Endodermal cell (in vitro differentiated cells): ENCODE results near the gene MPP4. TPM values are rescaled to one million over a fixed set of nuclear protein-coding genes. Genes with fewer than 3 reads are reported as not detected.

Source experiments
- DNase-seq: peaks from one replicate; pipeline ENCODE4 v3.0.0-alpha.2; 2017
- H3K27ac ChIP-seq: 2 replicates; pipeline ENCODE4 v1.5.1; 2013; ENCODE audit warnings: mild to moderate bottlenecking, low read depth, low read length, moderate library complexity
- H3K27me3 ChIP-seq: 2 replicates; pipeline ENCODE4 v1.6.1; 2013; ENCODE audit warnings: mild to moderate bottlenecking, low read length, moderate library complexity; ENCODE audit not compliant: insufficient read depth, control insufficient read depth, poor library complexity, severe bottlenecking
- H3K36me3 ChIP-seq: 2 replicates; pipeline ENCODE4 v1.7.0; 2013; ENCODE audit warnings: mild to moderate bottlenecking, low read length, moderate library complexity; ENCODE audit not compliant: control insufficient read depth, insufficient read depth
- H3K4me1 ChIP-seq: one replicate; pipeline ENCODE4 v1.7.0; 2013; ENCODE audit warnings: low read length; ENCODE audit not compliant: control insufficient read depth, insufficient read depth
- H3K4me3 ChIP-seq: 2 replicates; pipeline ENCODE4 v1.5.1; 2013; ENCODE audit warnings: mild to moderate bottlenecking, low read length, moderate library complexity
- H3K9ac ChIP-seq: 2 replicates; pipeline ENCODE4 v1.6.1; 2013; ENCODE audit warnings: mild to moderate bottlenecking, low read length, moderate library complexity; ENCODE audit not compliant: poor library complexity, severe bottlenecking; ENCODE audit errors: extremely low read depth
- H3K9me3 ChIP-seq: 2 replicates; pipeline ENCODE4 v1.6.1; 2013; ENCODE audit warnings: mild to moderate bottlenecking, low read length, moderate library complexity; ENCODE audit not compliant: control insufficient read depth
- H3K27ac Mint-ChIP-seq: 2 replicates; pipeline ENCODE4 v1.8.0; 2020; ENCODE audit warnings: mixed read lengths
- H3K27me3 Mint-ChIP-seq: 2 replicates; pipeline ENCODE4 v1.8.0; 2021; ENCODE audit warnings: mild to moderate bottlenecking, mixed read lengths; ENCODE audit not compliant: insufficient read depth
- H3K36me3 Mint-ChIP-seq: 2 replicates; pipeline ENCODE4 v1.8.0; 2020; ENCODE audit warnings: low read depth, mixed read lengths
- H3K4me1 Mint-ChIP-seq: 2 replicates; pipeline ENCODE4 v1.8.0; 2020; ENCODE audit warnings: mixed read lengths
- H3K4me3 Mint-ChIP-seq: 2 replicates; pipeline ENCODE4 v1.8.0; 2020; ENCODE audit warnings: mild to moderate bottlenecking, moderate library complexity, mixed read lengths
- H3K9me3 Mint-ChIP-seq: 2 replicates; pipeline ENCODE4 v1.8.0; 2020; ENCODE audit warnings: mild to moderate bottlenecking, mixed read lengths
- WGBS, 2 experiments: methylation state at CpG; one replicate each; pipeline versions ENCODE4 v1.1.5 to v1.1.7; 2013; ENCODE audit warnings: missing lambda C conversion rate in 2 of 2, mixed read lengths in 1 of 2; ENCODE audit not compliant: insufficient coverage in 1 of 2, insufficient read length in 1 of 2; 5-methylcytosine and 5-hydroxymethylcytosine counted together
- total RNA-seq, 2 donors: library from RNA; stranded (reverse); fragmentation: NEBNext Ultra II Directional in 1 of 2; extraction: Animal tissue kit (Norgen Biotek cat#: 25700) in 1 of 2; gene quantifications; 2 replicates in 1 of 2; 3 replicates in 1 of 2; pipeline ENCODE4 v1.2.1, GENCODE V29; 2021
- TF ChIP-seq, protein P1 (sequence below): fragments of 200-600 bp; sonication (generic); conservative IDR thresholded peaks from 2 replicates; pipeline ENCODE4 v1.5.0; 2021; ENCODE audit warnings: antibody characterized with exemption, mild to moderate bottlenecking

MPP4 gene
- total RNA-seq, 2 donors from 2014 or later, result 0.18 TPM; not detected in 1

GRCh38 chr2:201709049-201709448 is 10.6 kb upstream of the MPP4 start:
- Histone ChIP-seq H3K9me3 (no peaks in the 10 kb centered on the region), H3K27ac (no peak overlapping the region), H3K27me3 (no peaks in the 10 kb centered on the region), H3K4me1 (peaks cover 5% of the 10 kb centered on the region), H3K36me3 (peaks cover 74% of the 10 kb centered on the region), H3K4me3 (no peak overlapping the region), H3K9ac (no peak overlapping the region)
- Mint-ChIP-seq H3K4me1 (peaks cover 15% of the 10 kb centered on the region), H3K9me3 (no peaks in the 10 kb centered on the region), H3K4me3 (no peak overlapping the region), H3K27me3 (no peaks in the 10 kb centered on the region), H3K36me3 (peaks cover 64% of the 10 kb centered on the region), H3K27ac (no peak overlapping the region)
- TF ChIP-seq, protein P1, sequence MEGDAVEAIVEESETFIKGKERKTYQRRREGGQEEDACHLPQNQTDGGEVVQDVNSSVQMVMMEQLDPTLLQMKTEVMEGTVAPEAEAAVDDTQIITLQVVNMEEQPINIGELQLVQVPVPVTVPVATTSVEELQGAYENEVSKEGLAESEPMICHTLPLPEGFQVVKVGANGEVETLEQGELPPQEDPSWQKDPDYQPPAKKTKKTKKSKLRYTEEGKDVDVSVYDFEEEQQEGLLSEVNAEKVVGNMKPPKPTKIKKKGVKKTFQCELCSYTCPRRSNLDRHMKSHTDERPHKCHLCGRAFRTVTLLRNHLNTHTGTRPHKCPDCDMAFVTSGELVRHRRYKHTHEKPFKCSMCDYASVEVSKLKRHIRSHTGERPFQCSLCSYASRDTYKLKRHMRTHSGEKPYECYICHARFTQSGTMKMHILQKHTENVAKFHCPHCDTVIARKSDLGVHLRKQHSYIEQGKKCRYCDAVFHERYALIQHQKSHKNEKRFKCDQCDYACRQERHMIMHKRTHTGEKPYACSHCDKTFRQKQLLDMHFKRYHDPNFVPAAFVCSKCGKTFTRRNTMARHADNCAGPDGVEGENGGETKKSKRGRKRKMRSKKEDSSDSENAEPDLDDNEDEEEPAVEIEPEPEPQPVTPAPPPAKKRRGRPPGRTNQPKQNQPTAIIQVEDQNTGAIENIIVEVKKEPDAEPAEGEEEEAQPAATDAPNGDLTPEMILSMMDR, result no peak
- WGBS, 2 experiments, result 87 to 91% methylated on average over 2 of the region's 2 CpGs
- DNase-seq, result no peak

DNA sequence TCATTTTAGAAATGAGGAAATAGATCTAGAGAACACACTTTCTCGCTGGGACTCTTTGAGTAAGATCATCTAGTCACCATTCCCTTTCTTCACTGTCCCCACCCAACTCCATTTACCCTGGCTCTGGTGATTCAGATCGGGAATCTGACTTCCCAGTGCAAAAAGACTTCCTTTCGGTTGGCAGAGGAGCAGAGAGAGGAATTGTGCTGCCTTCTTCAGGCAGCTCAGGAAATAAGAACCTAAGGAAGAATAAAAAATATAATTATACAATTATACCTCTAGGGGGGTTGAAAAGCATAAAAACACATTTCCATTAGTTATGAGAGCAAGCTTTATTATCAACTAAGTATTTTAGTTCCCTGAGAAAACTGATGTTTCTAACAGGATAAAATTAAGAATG is 9.3 kb upstream of the MPP4 start:
- peaks cover 78% of the 10 kb centered on the region for H3K36me3 ChIP-seq
- no peaks in the 10 kb centered on the region for H3K9me3 ChIP-seq
- Mint-ChIP-seq H3K27ac (no peak overlapping the region), H3K27me3 (no peaks in the 10 kb centered on the region), H3K4me1 (peaks cover 14% of the 10 kb centered on the region), H3K4me3 (no peak overlapping the region), H3K36me3 (peaks cover 64% of the 10 kb centered on the region), H3K9me3 (no peaks in the 10 kb centered on the region)
- TF ChIP-seq, protein P1, result no peak
- H3K4me1 ChIP-seq, result peaks cover 5% of the 10 kb centered on the region
- H3K27ac ChIP-seq, result no peak overlapping the region
- no peaks in the 10 kb centered on the region for H3K27me3 ChIP-seq
- no peak for DNase-seq
- no peak overlapping the region for H3K4me3 ChIP-seq
- 97 to 100% methylated on average over 1 to 3 of the region's 3 CpGs for WGBS, 2 experiments
- H3K9ac ChIP-seq, result no peak overlapping the region

DNA sequence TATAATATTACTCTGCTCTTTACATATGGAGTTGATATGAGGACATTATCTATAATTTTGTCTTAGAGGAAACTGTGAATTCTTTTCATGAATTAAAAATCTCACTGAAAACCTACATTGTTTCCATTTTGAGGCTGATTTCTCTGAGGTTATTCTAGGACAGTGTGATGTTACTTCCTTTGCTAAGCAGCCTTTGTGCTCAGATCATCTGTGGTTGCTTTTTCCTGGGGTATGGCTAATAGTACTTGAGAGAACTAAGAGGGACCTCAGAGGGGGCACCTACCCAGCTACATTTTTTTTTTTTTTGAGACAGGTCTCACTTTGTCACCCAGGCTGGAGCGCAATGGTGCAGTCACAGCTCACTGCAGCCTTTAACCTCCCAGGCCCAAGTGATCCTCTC is 8.7 kb upstream of the MPP4 start:
- DNase-seq, result no peak
- H3K4me3 ChIP-seq, result no peak overlapping the region
- 95 to 100% methylated on average over 1 of the region's 1 CpG for WGBS, 2 experiments
- Mint-ChIP-seq H3K9me3 (no peaks in the 10 kb centered on the region), H3K4me1 (peaks cover 9% of the 10 kb centered on the region), H3K27ac (no peak overlapping the region), H3K4me3 (no peak overlapping the region), H3K27me3 (no peaks in the 10 kb centered on the region), H3K36me3 (peaks cover 68% of the 10 kb centered on the region)
- no peaks in the 10 kb centered on the region for H3K9me3 ChIP-seq
- peaks cover 5% of the 10 kb centered on the region for H3K4me1 ChIP-seq
- H3K27ac ChIP-seq, result no peak overlapping the region
- peaks cover 84% of the 10 kb centered on the region for H3K36me3 ChIP-seq
- no peaks in the 10 kb centered on the region for H3K27me3 ChIP-seq
- H3K9ac ChIP-seq, result no peak overlapping the region
- TF ChIP-seq, protein P1, result no peak
